Natural killer cell (primary cell): ENCODE measurements around the gene SERPINE3. TPM values are rescaled to one million over a fixed set of nuclear protein-coding genes. Genes with fewer than 3 reads are reported as not detected.

Experiments used
- ATAC-seq, 3 donors: fragments of 150-1000 bp in 2 of 3; fragments of 200-7000 bp in 1 of 3; cut with Tn5 transposase; 1 replicate in 1 of 3; 2 replicates in 2 of 3; pipeline ENCODE4 v1.10.0; 2021; ENCODE audit warnings: mild to moderate bottlenecking in 2 of 3, moderate library complexity in 2 of 3
- DNase-seq, 2 donors: peaks; one replicate each; pipeline versions ENCODE4 v3.0.0 to v3.0.0-alpha.2; 2013 to 2021; ENCODE audit warnings: mixed read lengths in 1 of 2
- H3K27ac ChIP-seq: one replicate; pipeline ENCODE4 v1.5.1; 2013; ENCODE audit warnings: mild to moderate bottlenecking, low read length
- H3K27me3 ChIP-seq: one replicate; pipeline ENCODE4 v1.6.1; 2013; ENCODE audit warnings: low read length; ENCODE audit not compliant: control insufficient read depth, insufficient read depth
- H3K36me3 ChIP-seq: one replicate; pipeline ENCODE4 v1.6.1; 2013; ENCODE audit warnings: low read length; ENCODE audit not compliant: control insufficient read depth, insufficient read depth
- H3K4me1 ChIP-seq: one replicate; pipeline ENCODE4 v1.6.1; 2013; ENCODE audit warnings: low read length; ENCODE audit not compliant: control insufficient read depth, insufficient read depth
- H3K4me3 ChIP-seq: one replicate; pipeline ENCODE4 v1.5.1; 2013; ENCODE audit warnings: low read length
- H3K9me3 ChIP-seq: one replicate; pipeline ENCODE4 v1.6.1; 2013; ENCODE audit warnings: low read length; ENCODE audit not compliant: control insufficient read depth, insufficient read depth
- H3K27ac Mint-ChIP-seq, 2 donors: one replicate each; pipeline ENCODE4 v1.8.0; 2022; ENCODE audit warnings: mild to moderate bottlenecking in 2 of 2, mixed read lengths in 2 of 2, moderate library complexity in 1 of 2
- H3K27me3 Mint-ChIP-seq, 2 donors: one replicate each; pipeline ENCODE4 v1.8.0; 2022; ENCODE audit warnings: low read depth in 2 of 2, mixed read lengths in 2 of 2
- H3K36me3 Mint-ChIP-seq: one replicate; pipeline ENCODE4 v1.8.0; 2022; ENCODE audit warnings: mixed read lengths
- H3K4me1 Mint-ChIP-seq, 2 donors: one replicate each; pipeline ENCODE4 v1.8.0; 2022; ENCODE audit warnings: mixed read lengths in 2 of 2
- H3K4me3 Mint-ChIP-seq: one replicate; pipeline ENCODE4 v1.8.0; 2022; ENCODE audit warnings: mild to moderate bottlenecking, moderate library complexity, mixed read lengths
- H3K9me3 Mint-ChIP-seq, 2 donors: one replicate each; pipeline ENCODE4 v1.8.0; 2022; ENCODE audit warnings: mixed read lengths in 2 of 2
- CTCF ChIP-seq: fragments of 200-600 bp; IDR thresholded peaks from one replicate; pipeline ENCODE4 v1.8.0; 2022; ENCODE audit warnings: antibody characterized with exemption
- WGBS: methylation state at CpG from one replicate; pipeline ENCODE4 v1.1.7; 2013; ENCODE audit warnings: missing lambda C conversion rate; ENCODE audit not compliant: insufficient coverage; 5-methylcytosine and 5-hydroxymethylcytosine counted together
- intact Hi-C: fragments of 100-400 bp; cut with micrococcal nuclease; formaldehyde crosslinking; loops from one replicate; pipeline ENCODE4 v1.14.2; 2022
- total RNA-seq, 4 donors: library from RNA; stranded (reverse); fragments of 120-200 nt in 1 of 4; gene quantifications; one replicate each; pipeline versions ENCODE4 v1.2.3 to v1.2.4, GENCODE V29; 2013 to 2022

Gene SERPINE3
- total RNA-seq, 3 donors from 2014 or later (not counting 1 experiment from before 2014, with no cell fraction given): not detected

GRCh38 chr13:51322826-51323225, 16.7 kb upstream of the SERPINE3 start:
- Histone ChIP-seq H3K4me3 (no peak overlapping the region), H3K27ac (no peak overlapping the region), H3K4me1 (no peaks in the 10 kb centered on the region), H3K27me3 (no peaks in the 10 kb centered on the region), H3K36me3 (no peaks in the 10 kb centered on the region), H3K9me3 (no peaks in the 10 kb centered on the region)
- ATAC-seq (no peak), DNase-seq (no peak)
- Mint-ChIP-seq H3K27ac (no peak overlapping the region), H3K9me3 (no peaks in the 10 kb centered on the region), H3K27me3 (no peaks in the 10 kb centered on the region), H3K4me1 (no peaks in the 10 kb centered on the region), H3K4me3 (no peak overlapping the region), H3K36me3 (no peaks in the 10 kb centered on the region)
- no peak for TF ChIP-seq CTCF
- WGBS: 87% methylated on average over 3 of the region's 3 CpGs
- intact Hi-C loops: no loop called here

- Mint-ChIP-seq H3K9me3 (no peaks in the 10 kb centered on the region), H3K36me3 (no peaks in the 10 kb centered on the region), H3K27ac (no peak overlapping the region), H3K4me3 (no peak overlapping the region), H3K4me1 (no peaks in the 10 kb centered on the region), H3K27me3 (no peaks in the 10 kb centered on the region)
- ATAC-seq (no peak), DNase-seq (no peak)
- no peak for TF ChIP-seq CTCF
- Histone ChIP-seq H3K9me3 (no peaks in the 10 kb centered on the region), H3K36me3 (no peaks in the 10 kb centered on the region), H3K27ac (no peak overlapping the region), H3K4me3 (no peak overlapping the region), H3K27me3 (no peaks in the 10 kb centered on the region), H3K4me1 (no peaks in the 10 kb centered on the region)
- intact Hi-C loops: no loop called here
- 80% methylated on average over 5 of the region's 5 CpGs for whole genome bisulfite sequencing
Measured at GRCh38 chr13:51323824-51324511, 15.5 kb upstream of the SERPINE3 start.

GRCh38 chr13:51324714-51325420, 14.6 kb upstream of the SERPINE3 start:
- Mint-ChIP-seq H3K9me3 (no peaks in the 10 kb centered on the region), H3K4me3 (no peak overlapping the region), H3K36me3 (no peaks in the 10 kb centered on the region), H3K27ac (no peak overlapping the region), H3K27me3 (no peaks in the 10 kb centered on the region), H3K4me1 (no peaks in the 10 kb centered on the region)
- WGBS: 72% methylated on average over 13 of the region's 14 CpGs
- H3K27me3 ChIP-seq: no peaks in the 10 kb centered on the region
- DNase-seq (no peak), ATAC-seq (no peak)
- no peak overlapping the region for H3K4me3 ChIP-seq
- intact Hi-C loops: no loop called here
- no peaks in the 10 kb centered on the region for H3K9me3 ChIP-seq
- no peak overlapping the region for H3K27ac ChIP-seq
- no peaks in the 10 kb centered on the region for H3K4me1 ChIP-seq
- no peak for TF ChIP-seq CTCF
- H3K36me3 ChIP-seq: no peaks in the 10 kb centered on the region
